Adrenal gland (tissue), 5 donors: ENCODE measurements around the gene RNF212.
"Not testable (repeated sequence)": the region's sequence is repeated elsewhere in the genome, so short reads cannot be mapped to it uniquely, and the experiment has no call there.

Experiments
- POLR2A ChIP-seq, 2 donors: fragments of 450-650 bp; IDR thresholded peaks; one replicate each; pipeline ENCODE4 v1.6.1; 2017; ENCODE audit warnings: antibody characterized with exemption in 2 of 2, mild to moderate bottlenecking in 2 of 2, moderate library complexity in 1 of 2
- TF ChIP-seq, protein P1 (sequence below), 6 experiments: fragments of 450-650 bp in 4 of 6; fragments of 200-600 bp in 2 of 6; sonication (generic) in 1 of 6; IDR thresholded peaks; 1 replicate in 5 of 6; 2 replicates in 1 of 6; pipeline versions ENCODE4 v1.5.1 to v1.8.0; 2016 to 2021; ENCODE audit warnings: antibody characterized with exemption in 6 of 6, mild to moderate bottlenecking in 2 of 6, moderate library complexity in 1 of 6
- donor health status: DM: no; HTN: no; CAD: no.

GRCh38 chr4:1054696-1055242, 58.6 kb downstream of the RNF212 start:
- TF ChIP-seq POLR2A (IDR thresholded peaks at IDR 0.05): not testable (repeated sequence)
- TF ChIP-seq, protein P1, sequence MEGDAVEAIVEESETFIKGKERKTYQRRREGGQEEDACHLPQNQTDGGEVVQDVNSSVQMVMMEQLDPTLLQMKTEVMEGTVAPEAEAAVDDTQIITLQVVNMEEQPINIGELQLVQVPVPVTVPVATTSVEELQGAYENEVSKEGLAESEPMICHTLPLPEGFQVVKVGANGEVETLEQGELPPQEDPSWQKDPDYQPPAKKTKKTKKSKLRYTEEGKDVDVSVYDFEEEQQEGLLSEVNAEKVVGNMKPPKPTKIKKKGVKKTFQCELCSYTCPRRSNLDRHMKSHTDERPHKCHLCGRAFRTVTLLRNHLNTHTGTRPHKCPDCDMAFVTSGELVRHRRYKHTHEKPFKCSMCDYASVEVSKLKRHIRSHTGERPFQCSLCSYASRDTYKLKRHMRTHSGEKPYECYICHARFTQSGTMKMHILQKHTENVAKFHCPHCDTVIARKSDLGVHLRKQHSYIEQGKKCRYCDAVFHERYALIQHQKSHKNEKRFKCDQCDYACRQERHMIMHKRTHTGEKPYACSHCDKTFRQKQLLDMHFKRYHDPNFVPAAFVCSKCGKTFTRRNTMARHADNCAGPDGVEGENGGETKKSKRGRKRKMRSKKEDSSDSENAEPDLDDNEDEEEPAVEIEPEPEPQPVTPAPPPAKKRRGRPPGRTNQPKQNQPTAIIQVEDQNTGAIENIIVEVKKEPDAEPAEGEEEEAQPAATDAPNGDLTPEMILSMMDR (IDR thresholded peaks at IDR 0.05): not testable (repeated sequence)
